Colonic mucosa (tissue), 4 donors: Measurements from ENCODE around the gene ACIN1. TPM values are rescaled to one million over a fixed set of nuclear protein-coding genes. Genes with fewer than 3 reads are reported as not detected.

Experiments
- DNase-seq: peaks from one replicate; pipeline ENCODE4 v3.0.0-alpha.2; 2020
- H3K27ac ChIP-seq: fragments of 200-600 bp; one replicate; pipeline ENCODE4 v1.8.0; 2021
- H3K27me3 ChIP-seq: fragments of 200-600 bp; one replicate; pipeline ENCODE4 v1.8.0; 2021
- H3K36me3 ChIP-seq: fragments of 200-600 bp; one replicate; pipeline ENCODE4 v1.8.0; 2021
- H3K4me1 ChIP-seq: fragments of 200-600 bp; one replicate; pipeline ENCODE4 v1.8.0; 2021; ENCODE audit warnings: mild to moderate bottlenecking
- H3K4me3 ChIP-seq: fragments of 200-600 bp; one replicate; pipeline ENCODE4 v1.8.0; 2021
- H3K9ac ChIP-seq, 2 donors: one replicate each; pipeline ENCODE4 v1.7.0; 2013; ENCODE audit warnings: control low read depth in 2 of 2, low read depth in 2 of 2, low read length in 2 of 2
- H3K9me3 ChIP-seq: fragments of 200-600 bp; one replicate; pipeline ENCODE4 v1.8.0; 2021
- CTCF ChIP-seq: fragments of 200-600 bp; IDR thresholded peaks from one replicate; pipeline ENCODE4 v1.8.0; 2022; ENCODE audit warnings: antibody characterized with exemption, mild to moderate bottlenecking
- intact Hi-C: fragments of 100-400 bp; cut with DNase I; formaldehyde crosslinking; loops from one replicate; pipeline ENCODE4 v1.14.1; 2022
- total RNA-seq, 2 donors: library from RNA; stranded (reverse); fragmentation: NEBNext Ultra II Directional in 1 of 2; extraction: Animal tissue kit (Norgen Biotek cat#: 25700) in 1 of 2; gene quantifications; one replicate each; pipeline ENCODE4 v1.2.1, GENCODE V29; 2021
- donor health status: healthy.
- donor health status: DM: no; HTN: no; CAD: no.
- donor health status: DM: no; HTN: no; CAD: no.

ACIN1 gene
- total RNA-seq, 2 donors from 2014 or later, result 99.4 to 154 TPM

- no peak for DNase-seq
- H3K4me1 ChIP-seq, result no peaks in the 10 kb centered on the region
- TF ChIP-seq CTCF, result no peak
- H3K27me3 ChIP-seq, result no peaks in the 10 kb centered on the region
- no peak overlapping the region for H3K9ac ChIP-seq
- no peak overlapping the region for H3K27ac ChIP-seq
- H3K4me3 ChIP-seq, result no peak overlapping the region
- intact Hi-C loops, result no loop called here
- no peaks in the 10 kb centered on the region for H3K36me3 ChIP-seq
- no peaks in the 10 kb centered on the region for H3K9me3 ChIP-seq
Measured at GRCh38 chr14:23023795-23024152, 71.2 kb downstream of the ACIN1 start.

GRCh38 chr14:23023022-23023794, 71.7 kb downstream of the ACIN1 start:
- H3K27ac ChIP-seq, result no peak overlapping the region
- no peaks in the 10 kb centered on the region for H3K4me1 ChIP-seq
- intact Hi-C loops, result no loop called here
- no peaks in the 10 kb centered on the region for H3K36me3 ChIP-seq
- H3K4me3 ChIP-seq, result no peak overlapping the region
- no peak for TF ChIP-seq CTCF
- H3K27me3 ChIP-seq, result no peaks in the 10 kb centered on the region
- no peak overlapping the region for H3K9ac ChIP-seq
- no peak for DNase-seq
- no peaks in the 10 kb centered on the region for H3K9me3 ChIP-seq

DNA sequence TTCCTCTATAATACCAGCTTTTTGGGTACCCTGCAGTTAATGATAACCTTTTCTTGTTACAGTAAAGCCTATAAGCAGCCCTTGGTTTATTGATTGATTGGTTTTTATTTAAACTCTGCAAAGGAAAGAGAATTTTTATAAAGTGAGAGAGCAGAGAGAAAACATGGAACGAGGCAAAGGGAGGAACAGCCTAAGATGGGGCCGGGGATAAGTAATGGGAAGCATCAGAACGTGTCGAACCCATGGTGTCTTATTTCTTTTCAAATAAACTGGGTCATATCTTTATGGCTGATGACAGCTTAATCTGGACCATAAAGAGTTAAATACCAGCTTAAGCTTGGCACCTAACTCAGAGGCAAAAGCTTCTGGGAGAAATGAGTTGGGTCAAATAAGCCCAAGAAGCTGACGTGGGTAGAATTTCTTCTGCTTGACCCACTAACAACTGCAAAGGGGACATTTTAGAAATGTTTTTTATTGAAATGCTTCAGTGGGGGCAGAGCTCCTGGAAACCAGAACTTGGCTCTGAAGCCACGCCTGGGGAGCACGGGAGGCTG, 73.0 kb downstream of the ACIN1 start:
- DNase-seq, result no peak
- Histone ChIP-seq H3K4me3 (no peak overlapping the region), H3K9me3 (no peaks in the 10 kb centered on the region), H3K9ac (no peak overlapping the region), H3K36me3 (no peaks in the 10 kb centered on the region), H3K4me1 (no peaks in the 10 kb centered on the region), H3K27me3 (no peaks in the 10 kb centered on the region), H3K27ac (no peak overlapping the region)
- intact Hi-C loops, result no loop called here
- TF ChIP-seq CTCF, result no peak

- Histone ChIP-seq H3K36me3 (no peaks in the 10 kb centered on the region), H3K4me3 (no peak overlapping the region), H3K4me1 (no peaks in the 10 kb centered on the region), H3K9me3 (no peaks in the 10 kb centered on the region), H3K27me3 (no peaks in the 10 kb centered on the region), H3K9ac (no peak overlapping the region), H3K27ac (no peak overlapping the region)
- TF ChIP-seq CTCF, result no peak
- DNase-seq, result no peak
- intact Hi-C loops, result no loop called here
Measured at GRCh38 chr14:23021434-23021833, 73.5 kb downstream of the ACIN1 start.

- H3K27me3 ChIP-seq, result no peaks in the 10 kb centered on the region
- DNase-seq, result no peak
- no peak for TF ChIP-seq CTCF
- H3K4me3 ChIP-seq, result no peak overlapping the region
- no peaks in the 10 kb centered on the region for H3K9me3 ChIP-seq
- H3K9ac ChIP-seq, result no peak overlapping the region
- intact Hi-C loops, result no loop called here
- H3K27ac ChIP-seq, result no peak overlapping the region
- H3K36me3 ChIP-seq, result no peaks in the 10 kb centered on the region
- H3K4me1 ChIP-seq, result no peaks in the 10 kb centered on the region
Measured at GRCh38 chr14:23020143-23021128, 74.5 kb downstream of the ACIN1 start.
